ENCODE measurements around the gene SLC12A2.

DNA sequence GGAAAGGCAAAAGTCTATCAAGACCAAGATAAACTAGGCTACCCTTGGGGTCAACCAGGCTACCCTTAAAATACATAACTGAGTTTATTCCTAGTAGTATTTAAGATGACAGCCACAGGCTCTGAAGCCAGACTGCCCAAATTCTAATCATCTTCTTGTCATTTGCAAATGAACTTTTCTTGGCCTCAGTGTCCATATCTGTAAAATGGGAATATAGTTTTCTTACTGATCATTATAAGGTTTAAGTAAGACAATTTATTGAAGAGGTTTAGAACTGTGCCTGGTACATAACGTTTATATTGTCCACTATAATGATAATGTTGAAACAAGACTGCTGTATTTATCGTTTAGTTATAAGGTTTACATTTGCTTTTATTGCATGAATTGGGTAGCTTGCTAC, 112.5 kb downstream of the SLC12A2 start:
- no peak for TF ChIP-seq POLR2A (IDR thresholded peaks at IDR 0.05; ENCODE audit: low read depth, low read length)
- TF ChIP-seq POLR2AphosphoS5 (IDR thresholded peaks at IDR 0.05; ENCODE audit: low read depth, low read length), result no peak
